Measurements from ENCODE around the gene PTGS2.

GRCh38 chr1:186633116-186633515 is 47.1 kb downstream of the PTGS2 start:
- TF ChIP-seq POLR2A (IDR thresholded peaks at IDR 0.05; ENCODE audit: low read depth, low read length): no peak
- no peak for TF ChIP-seq POLR2AphosphoS5 (IDR thresholded peaks at IDR 0.05; ENCODE audit: low read depth, low read length)
- no peak for TF ChIP-seq TAF1 (IDR thresholded peaks at IDR 0.05; ENCODE audit: low read depth, low read length)
- TF ChIP-seq PAX5 (IDR thresholded peaks at IDR 0.05; ENCODE audit: insufficient read depth, low read length, severe bottlenecking): no peak
- no peak for TF ChIP-seq SPI1 (IDR thresholded peaks at IDR 0.05; ENCODE audit: low read depth, low read length)

Measured in GM12891 (cell line).